ENCODE results near the gene FAM210A. TPM values are rescaled to one million over a fixed set of nuclear protein-coding genes. Genes with fewer than 3 reads are reported as not detected.

FAM210A gene
- total and polyA plus RNA-seq, 2 donors: 7.4 to 13.3 TPM

GRCh38 chr18:13617826-13618515 is 108.4 kb downstream of the FAM210A start:
- Histone ChIP-seq H3K36me3 (ENCODE audit: control insufficient read depth in 2 of 2, insufficient read depth in 2 of 2, low read length in 1 of 2) (peaks cover 44 to 62% of the 10 kb centered on the region in 2 donors), H3K9me3 (ENCODE audit: control insufficient read depth in 2 of 2, insufficient read depth in 1 of 2, low read length in 1 of 2) (no peaks in the 10 kb centered on the region), H3K27ac (ENCODE audit: low read depth in 1 of 2, low read length in 1 of 2) (peak overlapping the region; percentile 55 to 96), H3K27me3 (ENCODE audit: control insufficient read depth in 2 of 2, insufficient read depth in 1 of 2, low read length in 1 of 2) (no peaks in the 10 kb centered on the region), H3K4me3 (ENCODE audit: low read length in 2 of 2) (peak overlapping the region; percentile 6 to 7), H3K4me1 (ENCODE audit: control insufficient read depth in 2 of 2, insufficient read depth in 2 of 2, low read length in 2 of 2) (peaks cover 47 to 79% of the 10 kb centered on the region in 2 donors)
- DNase-seq (ENCODE audit: low read depth in 6 of 9, low spot score in 9 of 9): peak in 2 of 9 donors; percentile 54 to 75
- 47% methylated on average over 9 of the region's 9 CpGs for WGBS

- Histone ChIP-seq H3K4me1 (ENCODE audit: control insufficient read depth in 2 of 2, insufficient read depth in 2 of 2, low read length in 2 of 2) (peaks cover 53 to 79% of the 10 kb centered on the region in 2 donors), H3K27ac (ENCODE audit: low read depth in 1 of 2, low read length in 1 of 2) (peak overlapping the region; percentile 58 to 96), H3K27me3 (ENCODE audit: control insufficient read depth in 2 of 2, insufficient read depth in 1 of 2, low read length in 1 of 2) (no peaks in the 10 kb centered on the region), H3K4me3 (ENCODE audit: low read length in 2 of 2) (peak overlapping the region; percentile 59 to 65), H3K9me3 (ENCODE audit: control insufficient read depth in 2 of 2, insufficient read depth in 1 of 2, low read length in 1 of 2) (no peaks in the 10 kb centered on the region), H3K36me3 (ENCODE audit: control insufficient read depth in 2 of 2, insufficient read depth in 2 of 2, low read length in 1 of 2) (peaks cover 30 to 48% of the 10 kb centered on the region in 2 donors)
- 60% methylated on average over 15 of the region's 15 CpGs for WGBS
- peak in 1 of 9 donors; percentile 56 for DNase-seq (ENCODE audit: low read depth in 6 of 9, low spot score in 9 of 9)
These were observed 109.8 kb downstream of the FAM210A start for GRCh38 chr18:13616525-13617035.

- 6% methylated on average over 5 of the region's 5 CpGs for WGBS
- Histone ChIP-seq H3K4me3 (ENCODE audit: low read length in 2 of 2) (peak overlapping the region; percentile 59 to 65), H3K27me3 (ENCODE audit: control insufficient read depth in 2 of 2, insufficient read depth in 1 of 2, low read length in 1 of 2) (no peaks in the 10 kb centered on the region), H3K9me3 (ENCODE audit: control insufficient read depth in 2 of 2, insufficient read depth in 1 of 2, low read length in 1 of 2) (no peaks in the 10 kb centered on the region), H3K36me3 (ENCODE audit: control insufficient read depth in 2 of 2, insufficient read depth in 2 of 2, low read length in 1 of 2) (peaks cover 25 to 43% of the 10 kb centered on the region in 2 donors), H3K27ac (ENCODE audit: low read depth in 1 of 2, low read length in 1 of 2) (peak overlapping the region; percentile 64 to 96), H3K4me1 (ENCODE audit: control insufficient read depth in 2 of 2, insufficient read depth in 2 of 2, low read length in 2 of 2) (peaks cover 56 to 84% of the 10 kb centered on the region in 2 donors)
- DNase-seq (ENCODE audit: low read depth in 6 of 9, low spot score in 9 of 9): peak in 1 of 9 donors; percentile 42
These were observed 110.3 kb downstream of the FAM210A start for GRCh38 chr18:13616041-13616440.

- Histone ChIP-seq H3K36me3 (ENCODE audit: control insufficient read depth in 2 of 2, insufficient read depth in 2 of 2, low read length in 1 of 2) (peaks cover 19 to 37% of the 10 kb centered on the region in 2 donors), H3K4me3 (ENCODE audit: low read length in 2 of 2) (peak overlapping the region; percentile 59 to 65), H3K27ac (ENCODE audit: low read depth in 1 of 2, low read length in 1 of 2) (peak overlapping the region; percentile 68 to 96), H3K27me3 (ENCODE audit: control insufficient read depth in 2 of 2, insufficient read depth in 1 of 2, low read length in 1 of 2) (no peaks in the 10 kb centered on the region), H3K9me3 (ENCODE audit: control insufficient read depth in 2 of 2, insufficient read depth in 1 of 2, low read length in 1 of 2) (no peaks in the 10 kb centered on the region), H3K4me1 (ENCODE audit: control insufficient read depth in 2 of 2, insufficient read depth in 2 of 2, low read length in 2 of 2) (peaks cover 62 to 88% of the 10 kb centered on the region in 2 donors)
- DNase-seq (ENCODE audit: low read depth in 6 of 9, low spot score in 9 of 9): peak in 1 of 9 donors; percentile 36
- 32% methylated on average over 8 of the region's 8 CpGs for WGBS
These were observed 110.9 kb downstream of the FAM210A start for GRCh38 chr18:13615432-13615861.

- peaks cover 12 to 30% of the 10 kb centered on the region in 2 donors for H3K36me3 ChIP-seq (ENCODE audit: control insufficient read depth in 2 of 2, insufficient read depth in 2 of 2, low read length in 1 of 2)
- peak overlapping the region; percentile 59 to 65 for H3K4me3 ChIP-seq (ENCODE audit: low read length in 2 of 2)
- peak in 2 of 9 donors; percentile 54 to 72 for DNase-seq (ENCODE audit: low read depth in 6 of 9, low spot score in 9 of 9)
- peaks cover 60 to 89% of the 10 kb centered on the region in 2 donors for H3K4me1 ChIP-seq (ENCODE audit: control insufficient read depth in 2 of 2, insufficient read depth in 2 of 2, low read length in 2 of 2)
- 8% methylated on average over 16 of the region's 16 CpGs for WGBS
- peak overlapping the region; percentile 81 to 96 for H3K27ac ChIP-seq (ENCODE audit: low read depth in 1 of 2, low read length in 1 of 2)
- no peaks in the 10 kb centered on the region for H3K9me3 ChIP-seq (ENCODE audit: control insufficient read depth in 2 of 2, insufficient read depth in 1 of 2, low read length in 1 of 2)
- no peaks in the 10 kb centered on the region for H3K27me3 ChIP-seq (ENCODE audit: control insufficient read depth in 2 of 2, insufficient read depth in 1 of 2, low read length in 1 of 2)
These were observed 111.6 kb downstream of the FAM210A start for GRCh38 chr18:13614641-13615288.

GRCh38 chr18:13613591-13614501 is 112.5 kb downstream of the FAM210A start:
- WGBS: 11% methylated on average over 21 of the region's 21 CpGs
- peak in 2 of 9 donors; percentile 54 to 76 for DNase-seq (ENCODE audit: low read depth in 6 of 9, low spot score in 9 of 9)
- no peaks in the 10 kb centered on the region for H3K9me3 ChIP-seq (ENCODE audit: control insufficient read depth in 2 of 2, insufficient read depth in 1 of 2, low read length in 1 of 2)
- peak overlapping the region; percentile 59 to 65 for H3K4me3 ChIP-seq (ENCODE audit: low read length in 2 of 2)
- H3K27ac ChIP-seq (ENCODE audit: low read depth in 1 of 2, low read length in 1 of 2): peak overlapping the region; percentile 88 to 96
- no peaks in the 10 kb centered on the region for H3K27me3 ChIP-seq (ENCODE audit: control insufficient read depth in 2 of 2, insufficient read depth in 1 of 2, low read length in 1 of 2)
- peaks cover 63 to 89% of the 10 kb centered on the region in 2 donors for H3K4me1 ChIP-seq (ENCODE audit: control insufficient read depth in 2 of 2, insufficient read depth in 2 of 2, low read length in 2 of 2)
- peaks cover 9 to 23% of the 10 kb centered on the region in 2 donors for H3K36me3 ChIP-seq (ENCODE audit: control insufficient read depth in 2 of 2, insufficient read depth in 2 of 2, low read length in 1 of 2)

Other genes with a start within 250 kb of the FAM210A start
- 25.8 TPM for gene RNMT, start 115 bp upstream of the FAM210A start, total RNA-seq
- 21.6 TPM for gene RNMT, start 115 bp upstream of the FAM210A start, polyA plus RNA-seq
- 0.61 TPM for gene MC5R, start 97.6 kb upstream of the FAM210A start, total RNA-seq
- gene MC5R, start 97.6 kb upstream of the FAM210A start, polyA plus RNA-seq: 0.27 TPM
- gene MC2R, start 189.0 kb upstream of the FAM210A start, total RNA-seq: 0.05 TPM
- gene MC2R, start 189.0 kb upstream of the FAM210A start, polyA plus RNA-seq: 0.18 TPM

Measured in thymus (tissue), 11 donors.